Measurements from ENCODE around the gene TCEAL3. TPM values are rescaled to one million over a fixed set of nuclear protein-coding genes. Genes with fewer than 3 reads are reported as not detected.

The TCEAL3 gene
- 10 to 100 TPM; 21.4 to 21.8 TPM for total RNA-seq

GRCh38 chrX:103607364-103608305, at the start of gene TCEAL3:
TCEAL3 (plus strand) TSS chrX:103607963; CDS start chrX:103609065, 1,102 bp downstream.
- Histone ChIP-seq H3K36me3 (replicated peaks in 1 of 2; ENCODE audit: insufficient read depth in 1 of 2, low read depth in 2 of 2) (no peaks in the 10 kb centered on the region), H3K9me3 (no peaks in the 10 kb centered on the region), H3K27me3 (peaks cover 0 to 4% of the 10 kb centered on the region in 2 donors), H3K4me3 (peak within 1 kb of the TSS; percentile 37 to 55), H3K27ac (peak within 1 kb of the TSS; percentile 39 to 87 (median 85)), H3K4me1 (no peaks in the 10 kb centered on the region)
- WGBS, 2 donors: 1% methylated on average over 18 to 21 of the region's 59 CpGs
- ATAC-seq (peak; percentile 91), DNase-seq (peak; percentile 55 to 70 (median 62))
- TF ChIP-seq POLR2A (IDR thresholded peaks at IDR 0.05) (peak; percentile 22 to 75 (median 72)), CTCF (IDR thresholded peaks at IDR 0.05) (no peak)
- intact Hi-C loops (cut with DNase I): no loop called here

GRCh38 chrX:103560256-103560655, 47.5 kb upstream of the TCEAL3 start:
- intact Hi-C loops (cut with DNase I): no loop called here
- no peak for ATAC-seq
- no peaks in the 10 kb centered on the region for H3K27me3 ChIP-seq
- TF ChIP-seq CTCF (IDR thresholded peaks at IDR 0.05) (no peak), POLR2A (IDR thresholded peaks at IDR 0.05) (no peak)
- no peaks in the 10 kb centered on the region for H3K36me3 ChIP-seq (replicated peaks in 1 of 2; ENCODE audit: insufficient read depth in 1 of 2, low read depth in 2 of 2)
- no peaks in the 10 kb centered on the region for H3K4me1 ChIP-seq
- no peak overlapping the region for H3K4me3 ChIP-seq
- H3K9me3 ChIP-seq: no peaks in the 10 kb centered on the region
- 85 to 86% methylated on average over 1 of the region's 1 CpG for WGBS, 2 donors
- no peak overlapping the region for H3K27ac ChIP-seq
- no peak for DNase-seq

GRCh38 chrX:103562801-103563200, 45.0 kb upstream of the TCEAL3 start:
- ATAC-seq (no peak), DNase-seq (no peak)
- intact Hi-C loops (cut with DNase I): no loop called here
- no peaks in the 10 kb centered on the region for H3K9me3 ChIP-seq
- H3K27me3 ChIP-seq: no peaks in the 10 kb centered on the region
- no peaks in the 10 kb centered on the region for H3K4me1 ChIP-seq
- WGBS, 2 donors: 76 to 100% methylated on average over 1 to 2 of the region's 2 CpGs
- no peaks in the 10 kb centered on the region for H3K36me3 ChIP-seq (replicated peaks in 1 of 2; ENCODE audit: insufficient read depth in 1 of 2, low read depth in 2 of 2)
- TF ChIP-seq POLR2A (IDR thresholded peaks at IDR 0.05) (no peak), CTCF (IDR thresholded peaks at IDR 0.05) (no peak)
- H3K4me3 ChIP-seq: no peak overlapping the region
- H3K27ac ChIP-seq: no peak overlapping the region

- no peak for TF ChIP-seq POLR2A (IDR thresholded peaks at IDR 0.05)
- no peaks in the 10 kb centered on the region for H3K36me3 ChIP-seq (replicated peaks in 1 of 2; ENCODE audit: insufficient read depth in 1 of 2, low read depth in 2 of 2)
- 78 to 89% methylated on average over 4 of the region's 4 CpGs for WGBS, 2 donors
- DNase-seq (no peak), ATAC-seq (no peak)
- intact Hi-C loops (cut with DNase I): no loop called here
- no peaks in the 10 kb centered on the region for H3K9me3 ChIP-seq
- no peaks in the 10 kb centered on the region for H3K27me3 ChIP-seq
- no peak overlapping the region for H3K27ac ChIP-seq
- no peaks in the 10 kb centered on the region for H3K4me1 ChIP-seq
- H3K4me3 ChIP-seq: no peak overlapping the region
Measured at GRCh38 chrX:103565197-103565596, 42.6 kb upstream of the TCEAL3 start.

GRCh38 chrX:103565752-103566151, 42.0 kb upstream of the TCEAL3 start:
- DNase-seq (no peak), ATAC-seq (no peak)
- WGBS, 2 donors: 40 to 42% methylated on average over 1 of the region's 1 CpG
- H3K4me3 ChIP-seq: no peak overlapping the region
- H3K4me1 ChIP-seq: no peaks in the 10 kb centered on the region
- H3K9me3 ChIP-seq: no peaks in the 10 kb centered on the region
- H3K27me3 ChIP-seq: no peaks in the 10 kb centered on the region
- intact Hi-C loops (cut with DNase I): no loop called here
- no peaks in the 10 kb centered on the region for H3K36me3 ChIP-seq (replicated peaks in 1 of 2; ENCODE audit: insufficient read depth in 1 of 2, low read depth in 2 of 2)
- TF ChIP-seq POLR2A (IDR thresholded peaks at IDR 0.05): no peak
- H3K27ac ChIP-seq: no peak overlapping the region
